HL-60/S4 treated with retinoic acid at 250 ng/mL for 4 days and 3 days (cell line): ENCODE data around the gene TDRKH.

Experiments used
- in situ Hi-C: fragments of 300-500 bp; cut with MboI; formaldehyde crosslinking; loops from 2 replicates; pipeline ENCODE4 v1.7.0; 2022; ENCODE audit warnings: low sequenced_read_pairs

The TDRKH gene, protein sequence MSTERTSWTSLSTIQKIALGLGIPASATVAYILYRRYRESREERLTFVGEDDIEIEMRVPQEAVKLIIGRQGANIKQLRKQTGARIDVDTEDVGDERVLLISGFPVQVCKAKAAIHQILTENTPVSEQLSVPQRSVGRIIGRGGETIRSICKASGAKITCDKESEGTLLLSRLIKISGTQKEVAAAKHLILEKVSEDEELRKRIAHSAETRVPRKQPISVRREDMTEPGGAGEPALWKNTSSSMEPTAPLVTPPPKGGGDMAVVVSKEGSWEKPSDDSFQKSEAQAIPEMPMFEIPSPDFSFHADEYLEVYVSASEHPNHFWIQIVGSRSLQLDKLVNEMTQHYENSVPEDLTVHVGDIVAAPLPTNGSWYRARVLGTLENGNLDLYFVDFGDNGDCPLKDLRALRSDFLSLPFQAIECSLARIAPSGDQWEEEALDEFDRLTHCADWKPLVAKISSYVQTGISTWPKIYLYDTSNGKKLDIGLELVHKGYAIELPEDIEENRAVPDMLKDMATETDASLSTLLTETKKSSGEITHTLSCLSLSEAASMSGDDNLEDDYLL

DNA sequence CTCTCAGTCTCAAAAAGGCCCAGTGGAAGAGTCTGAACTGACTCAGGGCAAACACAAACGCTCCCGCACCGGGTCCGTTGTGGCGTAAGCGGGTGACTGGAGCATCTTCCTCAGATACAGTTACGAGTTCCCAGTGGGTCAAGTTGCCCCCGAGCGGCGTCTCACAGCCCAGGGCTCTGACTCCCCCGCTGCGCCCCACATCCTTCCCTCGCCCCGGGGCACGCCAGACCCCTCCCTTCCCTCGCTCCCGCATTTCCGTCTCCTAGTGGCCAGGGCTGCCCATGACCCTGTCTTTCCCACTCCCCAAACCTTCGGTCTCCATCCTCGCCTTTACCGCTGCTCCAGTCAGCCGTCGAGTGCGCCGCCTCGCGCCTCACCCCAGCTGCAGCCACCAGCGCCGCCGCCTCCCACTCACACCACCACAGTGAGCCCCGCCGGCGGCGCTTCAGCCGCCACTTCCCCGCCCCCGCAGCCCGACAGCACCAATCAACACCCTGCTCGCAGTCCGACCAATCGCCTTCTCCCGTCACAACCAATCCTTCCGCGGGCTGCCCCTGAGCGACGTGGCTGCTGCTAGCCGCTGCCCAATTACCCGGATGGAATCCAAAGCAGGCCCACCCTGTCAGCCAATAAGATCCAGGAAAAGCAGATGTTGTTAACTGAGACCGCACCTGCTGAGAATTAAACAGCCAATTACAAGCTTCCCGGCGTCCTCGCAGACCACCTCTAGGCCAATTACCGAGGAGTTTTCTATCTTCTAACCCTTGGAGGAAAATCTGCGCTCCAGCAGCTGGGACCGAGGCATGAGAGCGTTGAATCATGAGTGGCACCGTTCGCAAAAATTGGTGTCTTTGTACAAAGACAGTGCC is at the start of gene TDRKH:
TDRKH (minus strand) TSS at position 430 of the 869 bp plus-strand sequence. CDS start 7,478 bp downstream, outside the sequence.
- in situ Hi-C loops, result no loop called here

DNA sequence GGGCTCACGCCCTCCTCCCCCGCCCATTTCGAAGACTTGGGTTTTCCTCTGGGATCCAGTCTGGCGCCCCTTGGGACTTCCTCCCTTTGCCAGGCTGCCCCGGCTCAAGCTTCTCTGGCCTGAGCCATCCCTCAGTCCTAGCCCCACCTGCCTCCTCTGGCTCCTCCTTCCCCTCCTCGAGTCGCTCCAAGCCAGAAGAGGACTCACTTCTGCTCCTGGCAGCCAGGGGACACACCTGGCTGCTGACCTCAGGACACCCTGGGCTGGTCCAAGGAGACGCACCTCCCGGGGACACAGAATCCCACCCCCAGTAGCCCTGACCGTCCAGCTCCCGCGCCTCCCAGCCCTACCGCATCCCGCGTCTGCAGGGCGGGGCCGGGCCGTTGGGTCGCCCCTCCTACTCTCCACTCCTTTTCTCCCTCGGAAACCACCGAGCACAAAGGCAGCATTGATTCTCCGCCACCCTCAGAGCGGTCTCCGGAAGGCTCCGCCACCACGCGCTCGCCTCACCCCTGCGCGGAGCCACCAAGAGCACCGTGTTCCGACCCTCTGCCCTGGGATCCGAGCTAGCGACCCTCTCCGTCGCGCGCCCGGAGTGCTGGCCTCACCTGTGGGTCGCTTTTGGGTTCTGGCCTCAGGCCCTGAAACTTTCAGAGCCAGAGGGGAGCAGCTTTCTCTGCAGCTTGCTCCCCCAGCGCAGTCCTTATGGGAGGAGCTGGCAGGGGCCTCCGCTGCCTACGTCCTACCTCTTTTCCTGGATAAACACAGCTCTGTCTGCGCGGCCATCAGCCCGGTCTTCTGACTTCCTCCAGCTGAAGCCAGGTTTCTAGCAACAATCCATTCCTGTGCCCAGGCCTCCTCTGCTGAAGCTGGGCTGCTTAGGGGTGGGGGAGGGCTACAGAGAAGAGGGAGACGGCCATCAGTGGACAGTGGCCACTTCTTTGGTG is 49.4 kb upstream of the TDRKH start, which contains the start of gene C2CD4D:
C2CD4D (minus strand) TSS at position 364 of the 947 bp plus-strand sequence. CDS start 831 bp downstream, outside the sequence.
- in situ Hi-C loops, result no loop called here

DNA sequence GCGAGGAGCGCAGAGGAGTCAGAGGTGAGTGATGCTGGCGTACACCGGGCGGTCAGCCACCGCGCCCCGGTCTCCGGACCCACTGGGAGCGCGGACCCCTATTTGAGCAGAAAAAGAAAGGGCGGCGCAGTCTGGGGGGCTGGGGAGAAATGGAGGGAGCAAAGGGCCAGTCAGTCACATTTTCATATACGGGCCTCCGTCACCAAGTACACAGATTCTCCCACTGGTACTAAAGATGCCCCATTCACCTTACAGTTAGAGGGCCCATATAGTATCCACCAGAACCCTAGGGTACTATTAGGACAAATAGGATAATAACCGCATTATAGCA is 48.7 kb upstream of the TDRKH start:
- in situ Hi-C loops, result no loop called here

DNA sequence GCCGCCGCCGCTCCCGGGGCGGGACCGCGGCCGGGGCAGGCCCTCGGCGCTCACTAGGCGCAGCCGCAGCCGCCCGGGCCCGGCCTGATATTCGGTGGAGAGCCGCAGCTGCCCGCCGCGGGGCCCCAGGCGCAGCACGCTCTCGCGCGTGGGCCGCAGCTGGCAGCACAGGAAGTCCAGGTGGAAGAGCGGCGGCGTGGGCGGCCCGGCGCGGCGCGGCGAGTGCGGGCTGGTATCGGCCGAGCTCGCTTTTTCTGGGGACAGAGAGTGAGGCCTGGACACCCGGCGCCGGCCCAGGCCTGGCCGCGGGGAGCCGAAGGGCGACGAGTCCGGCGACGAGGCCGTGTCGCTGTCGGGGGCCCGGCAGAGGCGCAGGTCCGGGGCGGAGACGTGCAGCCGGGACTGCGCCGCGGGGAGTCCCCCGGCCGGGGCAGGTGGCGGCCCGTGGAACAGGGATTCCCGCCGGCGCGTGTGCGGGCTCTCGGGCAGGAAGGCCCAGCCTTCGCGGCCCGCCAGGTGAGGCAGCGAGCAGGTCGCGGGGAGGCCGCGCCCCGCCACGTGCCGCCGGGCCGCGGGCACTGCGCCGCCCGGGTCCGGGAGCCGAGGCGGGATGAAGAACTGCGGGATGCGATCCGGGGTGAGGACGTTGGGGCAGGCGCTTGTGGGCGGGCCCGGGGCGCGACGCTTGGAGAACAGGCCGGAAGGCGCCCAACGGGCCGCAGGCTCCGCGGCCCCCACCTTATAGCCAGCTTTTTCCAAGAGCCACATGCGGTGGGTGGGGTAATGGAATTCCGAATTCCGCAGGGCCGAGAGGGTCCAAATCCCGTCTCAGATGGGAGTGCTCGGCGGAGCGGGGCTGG is 48.2 kb upstream of the TDRKH start:
- in situ Hi-C loops, result no loop called here

DNA sequence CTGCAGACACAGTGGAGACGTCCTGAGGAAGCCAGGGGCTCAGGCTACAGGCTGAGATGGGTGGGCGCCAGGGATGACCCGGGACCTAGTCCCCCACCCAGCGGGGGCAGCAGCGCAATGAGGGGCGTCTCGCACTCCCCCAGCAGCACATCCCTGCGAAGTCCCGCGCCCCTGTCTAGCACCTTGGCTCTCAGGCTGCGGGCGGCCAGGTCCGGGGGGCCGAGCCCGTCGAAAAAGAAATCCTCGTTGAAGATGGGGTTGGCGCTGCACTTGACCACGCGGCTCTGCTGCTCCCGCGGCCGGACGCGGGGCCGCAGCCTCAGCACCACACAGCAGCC is 47.6 kb upstream of the TDRKH start:
- in situ Hi-C loops, result no loop called here

DNA sequence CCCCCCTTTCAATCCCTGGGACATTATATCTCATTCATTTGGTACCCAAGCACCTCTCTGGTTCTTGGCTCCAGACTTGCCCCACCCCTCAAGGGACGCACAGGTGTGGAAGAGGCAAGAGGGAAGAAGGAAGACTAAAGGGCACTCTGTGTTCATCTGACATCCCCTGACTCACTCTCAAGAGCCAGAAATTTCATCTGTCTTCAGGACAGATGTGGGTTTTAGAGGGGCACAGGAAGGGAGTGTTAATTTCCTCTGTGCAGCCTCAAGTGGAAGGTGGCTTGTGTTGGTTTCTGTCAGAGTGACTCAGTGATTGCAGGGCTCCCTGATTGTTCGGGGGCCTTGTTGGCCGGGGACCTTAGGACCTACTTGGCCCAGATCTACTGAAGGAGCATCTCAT is 46.9 kb upstream of the TDRKH start:
- in situ Hi-C loops, result no loop called here

DNA sequence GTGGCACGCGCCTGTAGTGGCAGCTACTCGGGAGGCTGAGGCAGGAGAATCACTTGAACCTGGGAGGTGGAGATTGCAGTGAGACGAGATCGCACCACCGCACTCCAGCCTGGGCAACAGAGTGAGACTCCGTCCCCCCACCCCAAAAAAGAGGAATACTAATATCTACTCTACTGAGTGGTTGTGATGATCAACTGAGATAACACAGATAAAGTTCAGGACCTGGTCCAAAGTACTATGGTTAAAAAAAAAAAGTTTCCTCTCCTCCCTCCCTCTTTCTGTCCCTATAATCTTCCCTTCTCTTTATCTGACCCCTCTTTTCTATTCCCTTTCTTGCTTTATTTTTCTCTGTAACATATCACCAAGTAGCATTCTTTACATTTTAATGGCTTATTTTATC is 45.3 kb upstream of the TDRKH start:
- in situ Hi-C loops, result no loop called here

DNA sequence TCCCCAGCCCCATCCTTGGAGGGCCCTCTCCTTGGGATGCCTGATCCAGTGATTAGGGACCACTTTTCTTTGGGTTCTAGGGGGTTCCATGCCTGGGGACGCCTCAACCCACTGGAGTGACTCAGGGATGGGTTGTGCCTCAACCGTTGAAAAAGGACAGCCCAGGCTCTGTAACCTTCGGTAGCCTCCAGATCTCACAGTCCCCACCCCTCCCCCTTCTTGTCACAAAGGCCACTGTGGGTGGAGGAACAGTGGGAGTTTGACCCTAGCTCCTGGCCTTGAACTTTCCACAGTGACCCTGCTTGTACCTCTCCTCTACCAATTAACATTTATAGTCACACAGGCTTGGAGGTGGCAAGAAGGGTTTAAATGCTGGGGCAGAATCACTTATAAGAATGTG is 43.9 kb upstream of the TDRKH start:
- in situ Hi-C loops, result no loop called here

DNA sequence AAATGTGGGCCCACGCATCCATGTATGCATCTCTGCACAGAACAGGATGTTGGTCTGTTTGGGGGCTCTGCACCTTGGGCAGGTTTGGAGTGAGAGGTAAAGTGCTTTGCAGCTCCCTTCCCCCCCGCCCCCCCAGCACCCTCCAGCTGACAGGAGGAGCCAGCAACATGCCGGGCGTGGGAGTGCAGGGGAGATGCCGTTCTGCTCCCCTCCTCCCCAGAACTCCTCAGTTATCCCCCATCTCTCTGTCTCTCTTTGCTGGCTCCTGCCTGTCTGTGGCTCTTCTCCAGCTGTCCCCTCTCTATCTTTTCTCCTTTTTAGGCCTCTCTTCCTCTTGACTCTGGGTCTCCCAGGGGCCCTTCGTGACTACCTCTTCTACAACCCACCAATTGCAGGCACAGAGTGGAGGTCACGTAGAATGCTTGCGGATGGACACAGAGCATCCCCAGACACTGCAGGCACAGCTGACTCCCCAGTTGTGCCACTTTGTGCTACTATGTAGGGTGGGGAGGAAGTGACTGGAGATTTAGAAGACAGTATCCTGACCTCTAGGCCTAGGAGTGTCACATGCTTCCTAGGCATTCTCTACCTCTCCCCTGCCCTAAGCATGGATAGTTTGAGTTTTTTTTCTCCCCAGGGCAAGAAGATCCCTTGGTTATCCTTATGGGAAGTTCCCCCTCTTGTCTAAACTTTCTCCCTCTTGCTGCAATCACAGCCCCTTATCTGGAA is 43.0 kb upstream of the TDRKH start:
- in situ Hi-C loops, result no loop called here

DNA sequence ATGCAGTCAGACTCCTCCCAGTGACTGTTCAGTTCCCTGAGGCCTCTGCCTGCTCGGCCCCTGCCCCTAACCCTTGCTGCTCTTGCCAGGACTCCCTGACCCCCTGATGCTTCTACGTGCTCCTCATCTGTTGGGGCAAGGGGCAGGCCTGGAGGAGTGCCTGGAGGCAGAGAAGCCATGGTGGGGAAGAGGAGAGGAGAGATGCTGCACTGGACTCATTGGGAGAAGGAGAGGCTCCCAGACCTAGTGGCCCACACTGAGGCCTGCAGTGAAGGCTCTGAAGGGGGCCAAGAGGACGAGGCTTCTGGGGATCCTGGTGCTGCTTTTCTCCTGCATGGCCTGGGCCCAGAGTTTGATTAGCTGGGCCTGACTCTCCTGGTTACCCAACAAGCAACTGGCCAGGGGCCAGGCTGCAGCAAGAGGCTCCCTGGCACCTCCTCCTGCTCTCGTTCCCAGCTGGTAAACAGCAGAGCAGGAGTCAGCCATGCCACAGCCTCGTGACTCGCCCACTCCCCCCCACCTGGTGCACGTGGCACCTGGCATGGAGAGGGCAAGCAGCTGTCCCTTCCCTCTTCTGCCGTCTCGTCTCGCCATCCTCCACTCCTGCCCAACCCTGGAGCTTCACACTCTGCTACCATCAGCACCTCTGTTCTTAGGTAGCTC is 42.1 kb upstream of the TDRKH start:
- in situ Hi-C loops, result no loop called here

DNA sequence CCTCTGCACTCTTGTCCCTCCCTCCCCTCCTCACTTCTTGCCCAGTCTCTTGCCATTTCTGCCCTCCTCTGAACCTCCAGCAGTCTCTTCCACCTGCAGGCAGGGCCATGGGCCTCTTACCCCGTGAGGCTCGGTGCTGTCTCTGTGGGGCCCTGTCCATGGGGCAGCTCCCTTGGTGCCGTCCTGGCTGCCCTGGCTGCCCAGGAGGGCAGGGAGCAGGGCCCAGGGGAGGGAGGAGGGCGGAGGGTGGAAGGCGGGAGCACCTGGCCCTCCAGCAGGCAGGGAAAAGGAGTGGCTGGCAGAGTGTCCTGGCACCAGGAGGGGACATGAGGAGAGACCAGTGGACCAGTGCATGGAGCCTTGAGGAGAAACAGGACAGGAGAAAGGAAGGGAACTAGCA is 41.3 kb upstream of the TDRKH start, which contains the start of gene RORC:
RORC (minus strand) TSS at position 198 of the 400 bp plus-strand sequence; CDS start at position 160, 38 bp downstream.
- in situ Hi-C loops, result no loop called here

DNA sequence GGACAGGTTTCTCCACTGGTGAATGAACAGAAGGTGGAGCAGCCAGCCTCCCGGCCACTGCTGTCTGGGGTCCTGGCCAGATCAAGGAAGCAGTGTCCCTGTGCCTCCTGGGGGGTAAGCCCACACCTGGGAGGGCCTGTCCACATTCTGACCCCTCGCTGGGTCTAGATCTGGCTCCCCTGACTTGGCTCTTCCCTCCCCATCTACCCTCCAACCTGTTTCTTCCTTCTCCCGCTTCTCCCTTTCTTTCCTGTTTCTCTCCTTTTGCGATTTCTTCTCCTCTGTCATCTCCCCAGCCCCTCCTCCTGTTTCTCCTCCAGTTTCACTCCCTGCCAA is 40.9 kb upstream of the TDRKH start:
- in situ Hi-C loops, result no loop called here

DNA sequence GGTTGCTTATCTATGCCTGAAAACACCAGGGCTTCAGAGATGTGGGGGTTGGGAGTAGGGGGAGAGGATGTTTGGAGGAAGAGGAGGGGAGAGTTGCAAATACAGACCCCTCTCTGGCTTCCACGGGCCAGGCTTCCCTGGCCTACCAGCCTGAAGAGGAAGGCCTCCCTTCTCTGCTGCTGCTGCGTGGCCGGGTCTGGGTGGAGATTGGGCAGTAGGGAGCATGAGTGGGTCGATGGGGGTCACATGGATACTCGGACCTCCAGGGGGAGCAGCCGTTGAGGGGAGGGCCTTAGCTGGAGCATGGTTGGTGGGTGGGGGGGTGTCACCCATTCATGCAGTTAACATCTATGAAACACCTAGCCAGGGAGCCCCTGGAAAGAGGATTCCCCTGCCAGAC is 39.8 kb upstream of the TDRKH start:
- in situ Hi-C loops, result no loop called here

DNA sequence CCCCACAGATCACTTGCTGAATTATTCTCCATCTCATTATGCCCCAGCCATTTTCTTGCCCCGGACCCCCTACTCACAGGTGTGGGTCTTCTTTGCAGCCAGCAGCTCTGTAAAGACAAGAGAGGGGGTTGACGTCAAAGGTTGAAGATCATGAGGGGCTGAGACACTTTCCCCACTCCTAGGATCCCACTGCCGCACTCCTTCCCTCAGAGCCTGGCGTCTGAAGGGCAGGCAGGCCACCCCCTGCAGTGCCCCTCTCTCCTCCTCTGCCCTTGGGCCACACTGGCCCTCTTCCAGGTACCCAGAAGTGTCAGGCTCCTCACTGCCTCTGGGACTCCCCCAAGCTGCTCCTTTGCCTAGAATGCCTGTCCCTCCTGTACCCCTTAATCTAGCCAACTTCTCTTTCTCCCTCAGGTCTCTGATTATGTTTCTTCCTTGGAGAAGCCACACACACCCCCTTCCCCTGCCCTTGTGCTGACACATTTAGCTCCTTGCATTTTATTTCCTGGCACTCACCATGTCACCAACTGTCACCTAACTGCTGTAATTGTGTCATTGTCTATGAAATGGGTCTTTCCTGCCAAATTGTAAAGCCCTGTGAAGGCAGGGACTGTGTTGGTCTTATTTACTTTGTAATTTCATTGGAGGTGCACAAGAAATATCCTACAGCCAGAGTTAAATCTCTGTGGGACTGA is 39.2 kb upstream of the TDRKH start:
- in situ Hi-C loops, result no loop called here

DNA sequence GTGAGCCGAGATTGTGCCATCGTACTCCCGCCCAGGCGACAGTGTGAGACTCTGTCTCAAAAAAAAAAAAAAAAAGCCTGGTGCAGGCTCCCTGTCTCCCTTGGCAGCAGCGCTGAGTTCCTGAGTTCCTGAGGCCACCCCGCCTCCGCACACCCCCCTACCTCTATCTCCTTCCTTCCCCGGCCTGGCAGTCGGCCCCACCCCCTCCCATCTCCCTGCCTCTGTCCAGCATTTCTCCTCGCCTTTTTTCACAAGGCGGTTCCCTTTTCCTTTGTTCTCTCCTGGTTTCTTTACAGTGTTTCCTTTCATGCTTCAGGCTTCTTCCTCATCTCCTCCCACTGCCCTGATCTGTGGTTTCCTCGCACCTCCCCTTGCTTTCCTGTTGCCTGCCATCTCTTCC is 38.6 kb upstream of the TDRKH start:
- in situ Hi-C loops, result no loop called here

DNA sequence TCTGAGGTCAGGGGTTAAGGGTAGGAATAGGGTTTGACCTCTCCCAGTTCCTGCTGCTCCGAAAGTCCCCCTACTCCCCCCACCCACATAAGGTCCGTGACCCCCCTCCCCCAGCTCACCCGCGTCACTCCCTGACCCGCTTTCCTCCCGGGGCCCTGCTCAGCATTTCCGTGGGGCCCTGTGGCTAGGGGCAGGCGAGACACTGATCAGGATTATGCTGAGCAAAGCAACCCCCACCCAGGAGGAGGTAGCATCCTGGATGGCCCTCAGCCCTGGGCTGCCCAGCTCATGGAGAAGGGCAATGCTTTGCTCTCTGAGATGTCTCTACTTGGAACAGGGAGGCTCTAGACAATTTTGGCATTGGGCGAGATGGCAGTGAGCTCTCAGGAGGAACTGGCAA is 37.6 kb upstream of the TDRKH start:
- in situ Hi-C loops, result no loop called here

DNA sequence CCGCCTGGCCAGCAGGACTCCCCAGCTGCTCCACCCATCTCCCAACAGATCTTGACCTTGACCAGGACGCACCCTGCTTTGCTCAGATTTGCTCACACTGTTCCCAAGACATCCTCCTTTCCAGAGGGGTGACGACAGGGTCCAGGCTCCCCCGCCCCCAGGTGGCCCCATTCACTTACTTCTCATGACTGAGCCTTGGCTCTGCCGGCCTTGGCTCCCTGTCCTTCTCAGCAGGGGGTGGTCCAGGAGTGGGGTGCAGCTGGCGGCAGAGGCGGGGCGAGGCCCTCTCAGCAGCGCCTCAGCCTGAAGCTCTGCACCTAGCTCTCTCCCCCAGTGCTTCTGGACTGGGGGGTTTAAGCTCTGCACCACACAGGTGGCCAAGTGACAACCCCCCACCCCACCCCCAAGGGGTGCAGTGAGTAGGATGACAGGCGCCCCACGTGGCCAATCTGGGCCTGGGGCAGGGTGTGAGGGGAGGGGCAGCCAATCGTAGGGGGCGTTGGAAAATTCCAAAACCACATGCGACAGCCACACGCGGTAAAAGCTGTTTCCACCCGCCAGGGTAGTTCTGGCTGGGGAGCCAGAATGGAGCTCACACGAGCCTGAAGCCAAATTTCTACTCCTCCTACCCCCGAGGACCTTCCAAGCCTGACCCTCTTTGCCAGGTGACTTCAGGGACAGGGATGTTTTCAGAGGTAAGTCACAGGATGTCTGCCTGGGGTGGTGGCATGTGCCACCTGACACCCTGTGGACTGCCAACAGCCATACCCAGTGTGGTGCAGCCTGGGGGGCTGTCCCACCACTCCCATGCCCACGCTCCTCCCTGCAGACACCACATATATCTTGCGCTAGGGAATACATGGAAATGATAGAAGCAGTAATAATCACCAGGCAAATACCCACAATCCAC is 35.7 kb upstream of the TDRKH start:
- in situ Hi-C loops, result no loop called here
